IPS-15b (cell line): Measurements from ENCODE around the gene LTB.
"Not testable (repeated sequence)": the region's sequence is repeated elsewhere in the genome, so short reads cannot be mapped to it uniquely, and the experiment has no call there.

Source experiments
- H3K27me3 ChIP-seq: one replicate; pipeline ENCODE4 v1.6.1; 2013; ENCODE audit warnings: low read length; ENCODE audit not compliant: control insufficient read depth, insufficient read depth
- H3K36me3 ChIP-seq: one replicate; pipeline ENCODE4 v1.6.1; 2013; ENCODE audit warnings: low read length; ENCODE audit not compliant: control insufficient read depth, insufficient read depth
- H3K4me1 ChIP-seq: one replicate; pipeline ENCODE4 v1.6.1; 2013; ENCODE audit warnings: mild to moderate bottlenecking, low read length; ENCODE audit not compliant: control insufficient read depth, insufficient read depth
- H3K4me3 ChIP-seq: one replicate; pipeline ENCODE4 v1.5.1; 2013; ENCODE audit warnings: low read depth, low read length
- H3K9ac ChIP-seq: one replicate; pipeline ENCODE4 v1.6.1; 2013; ENCODE audit warnings: low read depth, mild to moderate bottlenecking, low read length
- H3K9me3 ChIP-seq: one replicate; pipeline ENCODE4 v1.6.1; 2013; ENCODE audit warnings: mild to moderate bottlenecking, low read length; ENCODE audit not compliant: control insufficient read depth, insufficient read depth

The LTB gene

GRCh38 chr6:31592396-31592771, 10.2 kb upstream of the LTB start:
- Histone ChIP-seq H3K27me3 (no peaks in the 10 kb centered on the region), H3K9me3 (no peaks in the 10 kb centered on the region), H3K4me3 (no peak overlapping the region), H3K36me3 (no peaks in the 10 kb centered on the region), H3K9ac (no peak overlapping the region), H3K4me1 (no peaks in the 10 kb centered on the region)

GRCh38 chr6:31590691-31591090, 8.5 kb upstream of the LTB start:
- H3K9ac ChIP-seq, H3K4me1 ChIP-seq, H3K4me3 ChIP-seq: not testable (repeated sequence)

GRCh38 chr6:31588871-31589650, 6.8 kb upstream of the LTB start:
- H3K27me3 ChIP-seq = no peaks in the 10 kb centered on the region
- H3K36me3 ChIP-seq = no peaks in the 10 kb centered on the region
- no peak overlapping the region for H3K9ac ChIP-seq
- no peak overlapping the region for H3K4me3 ChIP-seq
- no peaks in the 10 kb centered on the region for H3K4me1 ChIP-seq
- H3K9me3 ChIP-seq = no peaks in the 10 kb centered on the region

More at GRCh38 chr6:31590691-31591090, 8.5 kb upstream of the LTB start:
- H3K9me3 ChIP-seq, H3K27me3 ChIP-seq, H3K36me3 ChIP-seq: not testable (repeated sequence)

GRCh38 chr6:31587791-31588777, 5.9 kb upstream of the LTB start:
- H3K27me3 ChIP-seq = no peaks in the 10 kb centered on the region
- no peak overlapping the region for H3K4me3 ChIP-seq
- no peaks in the 10 kb centered on the region for H3K4me1 ChIP-seq
- no peaks in the 10 kb centered on the region for H3K9me3 ChIP-seq
- H3K9ac ChIP-seq = no peak overlapping the region
- no peaks in the 10 kb centered on the region for H3K36me3 ChIP-seq

GRCh38 chr6:31586599-31587281, 4.5 kb upstream of the LTB start:
- H3K9ac ChIP-seq = no peak overlapping the region
- no peaks in the 10 kb centered on the region for H3K36me3 ChIP-seq
- no peaks in the 10 kb centered on the region for H3K9me3 ChIP-seq
- H3K4me1 ChIP-seq = peaks cover 4% of the 10 kb centered on the region
- peaks cover 3% of the 10 kb centered on the region for H3K27me3 ChIP-seq
- H3K4me3 ChIP-seq = no peak overlapping the region

GRCh38 chr6:31586008-31586407, 3.8 kb upstream of the LTB start, which contains the start of gene LST1:
LST1 (plus strand) TSS chr6:31586277; CDS start chr6:31587300, 1,023 bp downstream.
- Histone ChIP-seq H3K4me1 (peaks cover 5% of the 10 kb centered on the region), H3K4me3 (no peak within 1 kb of the TSS), H3K9ac (no peak within 1 kb of the TSS), H3K9me3 (no peaks in the 10 kb centered on the region), H3K36me3 (no peaks in the 10 kb centered on the region), H3K27me3 (peaks cover 5% of the 10 kb centered on the region)

GRCh38 chr6:31585491-31585890, 3.3 kb upstream of the LTB start:
- Histone ChIP-seq H3K27me3 (peaks cover 6% of the 10 kb centered on the region), H3K36me3 (no peaks in the 10 kb centered on the region), H3K9ac (no peak overlapping the region), H3K4me1 (peaks cover 5% of the 10 kb centered on the region), H3K9me3 (no peaks in the 10 kb centered on the region), H3K4me3 (no peak overlapping the region)

- Histone ChIP-seq H3K36me3 (no peaks in the 10 kb centered on the region), H3K4me1 (peaks cover 13% of the 10 kb centered on the region), H3K9ac (peak overlapping the region; percentile 79), H3K9me3 (no peaks in the 10 kb centered on the region), H3K4me3 (peak overlapping the region; percentile 82), H3K27me3 (peaks cover 17% of the 10 kb centered on the region)
Observed at GRCh38 chr6:31581434-31582229, 592 bp downstream of the LTB start.

- Histone ChIP-seq H3K36me3 (no peaks in the 10 kb centered on the region), H3K9ac (peak overlapping the region; percentile 79), H3K9me3 (no peaks in the 10 kb centered on the region), H3K27me3 (peaks cover 18% of the 10 kb centered on the region), H3K4me1 (peaks cover 13% of the 10 kb centered on the region), H3K4me3 (peak overlapping the region; percentile 82)
Observed at GRCh38 chr6:31580807-31581433, 1.3 kb downstream of the LTB start.

- no peaks in the 10 kb centered on the region for H3K9me3 ChIP-seq
- no peaks in the 10 kb centered on the region for H3K36me3 ChIP-seq
- peak overlapping the region; percentile 82 for H3K4me3 ChIP-seq
- peaks cover 20% of the 10 kb centered on the region for H3K27me3 ChIP-seq
- peaks cover 13% of the 10 kb centered on the region for H3K4me1 ChIP-seq
- H3K9ac ChIP-seq = no peak overlapping the region
Observed at GRCh38 chr6:31580438-31580740, 1.8 kb downstream of the LTB start.
